OCI-LY3 (cell line): Measurements from ENCODE around the gene DUSP6.
A peak's percentile ranks its signal among the peaks of the same experiment; 100 is the strongest.

Source experiments
- H2AFZ ChIP-seq: fragments of 200-600, 300-600 bp; shearing (Covaris generic); 2 replicates; pipeline ENCODE4 v1.6.0; 2014; ENCODE audit warnings: antibody characterized with exemption, low read depth, low read length
- H3K27ac ChIP-seq: fragments of 200-600, 300-600 bp; sonication (generic); 2 replicates; pipeline ENCODE4 v1.5.1; 2014; ENCODE audit warnings: mild to moderate bottlenecking, low read length, moderate library complexity, mixed read lengths
- H3K27me3 ChIP-seq: fragments of 200-600, 300-600 bp; sonication (generic); 2 replicates; pipeline ENCODE4 v1.6.1; 2014; ENCODE audit warnings: low read depth, low read length, mixed read lengths
- H3K36me3 ChIP-seq: fragments of 200-600, 300-600 bp; sonication (generic); replicated peaks from 2 replicates; pipeline ENCODE3; 2014; ENCODE audit warnings: low read depth, low read length, mixed read lengths
- H3K4me1 ChIP-seq: fragments of 300-600, 200-600 bp; sonication (generic); 2 replicates; pipeline ENCODE4 v1.6.1; 2014; ENCODE audit warnings: low read length, mixed read lengths
- H3K4me2 ChIP-seq: fragments of 200-600, 300-600 bp; sonication (generic); 2 replicates; pipeline ENCODE4 v1.6.1; 2014; ENCODE audit warnings: low read length, mixed read lengths
- H3K4me3 ChIP-seq: fragments of 300-600, 200-600 bp; sonication (generic); 2 replicates; pipeline ENCODE4 v1.5.1; 2014; ENCODE audit warnings: antibody characterized with exemption, mild to moderate bottlenecking, low read length, moderate library complexity
- H3K79me2 ChIP-seq: fragments of 300-600, 200-600 bp; shearing (Covaris generic); 2 replicates; pipeline ENCODE4 v1.6.1; 2014; ENCODE audit warnings: mild to moderate bottlenecking, low read length, mixed read lengths
- H3K9ac ChIP-seq: fragments of 300-600, 200-600 bp; shearing (Covaris generic); 2 replicates; pipeline ENCODE4 v1.6.0; 2014; ENCODE audit warnings: mild to moderate bottlenecking, low read length, moderate library complexity
- H3K9me3 ChIP-seq: fragments of 200-600, 300-600 bp; shearing (Covaris generic); 2 replicates; pipeline ENCODE4 v1.6.1; 2014; ENCODE audit warnings: low read length, mixed read lengths; ENCODE audit not compliant: insufficient read depth
- H4K20me1 ChIP-seq: fragments of 200-600, 300-600 bp; sonication (generic); 2 replicates; pipeline ENCODE4 v1.6.1; 2016; ENCODE audit warnings: low read length, mixed read lengths; ENCODE audit not compliant: insufficient read depth
- CTCF ChIP-seq: fragments of 200-600, 300-600 bp; sonication (generic); IDR thresholded peaks from 2 replicates; pipeline ENCODE4 v1.5.1; 2014; ENCODE audit warnings: antibody characterized with exemption, low read length, low read depth
- EZH2phosphoT487 ChIP-seq: fragments of 200-600 bp; shearing (Covaris generic); IDR thresholded peaks from 2 replicates; pipeline ENCODE4 v1.6.1; 2018; ENCODE audit warnings: antibody characterized with exemption, mixed run types, low read depth

DUSP6 gene

GRCh38 chr12:89335452-89336244, 16.7 kb downstream of the DUSP6 start:
- Histone ChIP-seq H3K27ac (no peak overlapping the region), H4K20me1 (no peaks in the 10 kb centered on the region), H3K4me2 (no peak overlapping the region)

GRCh38 chr12:89334548-89335169, 17.6 kb downstream of the DUSP6 start:
- Histone ChIP-seq H2AFZ (no peak overlapping the region), H3K36me3 (no peaks in the 10 kb centered on the region), H3K9me3 (peaks cover 10% of the 10 kb centered on the region; the same call in 1 of the 2 replicates), H3K4me1 (no peaks in the 10 kb centered on the region), H3K79me2 (no peaks in the 10 kb centered on the region), H4K20me1 (no peaks in the 10 kb centered on the region), H3K27ac (no peak overlapping the region), H3K27me3 (no peaks in the 10 kb centered on the region), H3K9ac (no peak overlapping the region), H3K4me2 (no peak overlapping the region), H3K4me3 (no peak overlapping the region)
- TF ChIP-seq CTCF (no peak), EZH2phosphoT487 (no peak)

More at GRCh38 chr12:89335452-89336244, 16.7 kb downstream of the DUSP6 start:
- Histone ChIP-seq H3K9ac (no peak overlapping the region), H2AFZ (no peak overlapping the region), H3K4me1 (no peaks in the 10 kb centered on the region), H3K79me2 (no peaks in the 10 kb centered on the region), H3K9me3 (peaks cover 7% of the 10 kb centered on the region; the same call in 1 of the 2 replicates), H3K27me3 (no peaks in the 10 kb centered on the region), H3K4me3 (no peak overlapping the region), H3K36me3 (no peaks in the 10 kb centered on the region)
- TF ChIP-seq CTCF, result no peak

- Histone ChIP-seq H3K27me3 (no peaks in the 10 kb centered on the region; the same call in 1 of the 2 replicates), H3K4me2 (0 out of 2 replicates have a peak overlapping the region, but pooled peaks have one; percentile 26), H3K9ac (no peak overlapping the region), H3K4me3 (no peak overlapping the region), H3K9me3 (peaks cover 10% of the 10 kb centered on the region; the same call in 1 of the 2 replicates), H2AFZ (peak overlapping the region; percentile 39; the same call in 1 of the 2 replicates), H3K79me2 (no peaks in the 10 kb centered on the region), H4K20me1 (no peaks in the 10 kb centered on the region), H3K4me1 (no peaks in the 10 kb centered on the region), H3K27ac (no peak overlapping the region), H3K36me3 (no peaks in the 10 kb centered on the region)
- TF ChIP-seq EZH2phosphoT487 (no peak), CTCF (no peak)
Observed at GRCh38 chr12:89333564-89334252, 18.6 kb downstream of the DUSP6 start.
